Esophagus (tissue), 2 donors: ENCODE results near the gene SORCS2. TPM values are rescaled to one million over a fixed set of nuclear protein-coding genes. Genes with fewer than 3 reads are reported as not detected.

ENCODE experiments used
- H3K27ac ChIP-seq, 2 donors: one replicate each; pipeline ENCODE4 v1.5.1; 2013; ENCODE audit warnings: low read depth in 2 of 2, mild to moderate bottlenecking in 2 of 2, inconsistent platforms in 1 of 2, low read length in 1 of 2, moderate library complexity in 1 of 2
- H3K27me3 ChIP-seq, 2 donors: one replicate each; pipeline ENCODE4 v1.6.1; 2013; ENCODE audit warnings: low read length in 2 of 2, control low read depth in 1 of 2, mild to moderate bottlenecking in 1 of 2; ENCODE audit not compliant: insufficient read depth in 2 of 2, control insufficient read depth in 1 of 2
- H3K36me3 ChIP-seq, 2 donors: one replicate each; pipeline ENCODE4 v1.6.1; 2013; ENCODE audit warnings: low read length in 1 of 2; ENCODE audit not compliant: control insufficient read depth in 2 of 2, insufficient read depth in 2 of 2
- H3K4me1 ChIP-seq, 2 donors: one replicate each; pipeline ENCODE4 v1.6.1; 2013; ENCODE audit warnings: low read length in 1 of 2; ENCODE audit not compliant: control insufficient read depth in 2 of 2, insufficient read depth in 2 of 2
- H3K4me3 ChIP-seq, 2 donors: one replicate each; pipeline ENCODE4 v1.5.1; 2013; ENCODE audit warnings: low read length in 2 of 2, mild to moderate bottlenecking in 2 of 2, low read depth in 1 of 2, moderate library complexity in 1 of 2
- H3K9me3 ChIP-seq, 2 donors: one replicate each; pipeline ENCODE4 v1.6.1; 2013; ENCODE audit warnings: mild to moderate bottlenecking in 2 of 2, low read depth in 1 of 2, low read length in 1 of 2, moderate library complexity in 1 of 2; ENCODE audit not compliant: control insufficient read depth in 2 of 2, insufficient read depth in 1 of 2
- WGBS, 2 donors: extraction: QIAGEN DNeasy Blood & Tissue Kit; methylation state at CpG; one replicate each; pipeline ENCODE4 v1.1.7; 2013; 5-methylcytosine and 5-hydroxymethylcytosine counted together
- polyA plus RNA-seq, 2 donors: library from polyadenylated mRNA; stranded (reverse); fragments of 200-250 nt; gene quantifications; one replicate each; pipeline ENCODE4 v1.2.3, GENCODE V29; 2013
- donor health status: healthy with polysubstance abuse.
- donor health status: Bipolar disorder and iron deficiency.

Gene SORCS2
- polyA plus RNA-seq, 2 donors: 1.1 to 1.2 TPM

DNA sequence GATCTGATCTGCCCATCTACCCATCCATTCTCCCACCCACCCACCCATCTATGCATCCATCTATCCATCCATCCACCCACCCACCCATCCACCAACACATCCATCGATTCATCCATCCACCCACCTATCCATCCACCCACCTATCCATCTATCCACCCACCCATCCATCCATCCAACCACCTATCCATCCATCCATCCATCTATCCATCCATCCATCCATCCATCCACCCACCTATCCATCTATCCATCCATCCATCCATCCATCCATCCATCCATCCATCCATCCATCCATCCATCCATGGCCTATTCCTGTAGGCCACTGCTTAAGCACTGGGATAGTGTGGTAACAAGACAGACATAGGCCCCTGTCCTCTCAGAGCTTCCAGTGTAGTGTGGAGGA lies 69.8 kb downstream of the SORCS2 start:
- H3K27me3 ChIP-seq: no peaks in the 10 kb centered on the region
- no peaks in the 10 kb centered on the region for H3K36me3 ChIP-seq
- no peak overlapping the region for H3K27ac ChIP-seq
- peaks cover 0 to 2% of the 10 kb centered on the region in 2 donors for H3K9me3 ChIP-seq
- H3K4me1 ChIP-seq: peaks cover 3 to 17% of the 10 kb centered on the region in 2 donors
- no peak overlapping the region for H3K4me3 ChIP-seq
- 83 to 94% methylated on average over 1 of the region's 1 CpG for WGBS, 2 donors

DNA sequence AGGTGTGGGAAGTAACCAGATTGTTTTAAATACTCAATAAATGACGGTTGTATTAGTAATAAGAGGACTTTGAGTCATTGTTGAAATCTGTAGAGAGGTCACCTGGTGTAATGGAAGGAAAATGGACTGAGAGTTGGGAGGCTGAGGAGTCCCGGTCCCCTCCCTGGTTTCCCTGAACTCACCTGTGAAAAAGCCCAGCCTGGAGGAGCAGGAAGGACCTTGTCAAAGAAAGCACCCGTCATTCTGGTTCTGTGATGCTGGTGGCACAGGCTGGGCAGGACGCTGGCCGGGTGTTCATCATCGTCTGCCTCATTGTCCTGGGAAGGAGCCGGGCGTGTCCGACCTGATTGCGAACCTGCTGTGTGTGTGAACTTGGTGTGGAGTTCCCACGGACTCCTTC lies 70.8 kb downstream of the SORCS2 start:
- peak overlapping the region; percentile 86 to 90 for H3K27ac ChIP-seq
- H3K9me3 ChIP-seq: peaks cover 0 to 2% of the 10 kb centered on the region in 2 donors
- H3K4me3 ChIP-seq: no peak overlapping the region
- peaks cover 3 to 17% of the 10 kb centered on the region in 2 donors for H3K4me1 ChIP-seq
- no peaks in the 10 kb centered on the region for H3K36me3 ChIP-seq
- WGBS, 2 donors: 47 to 48% methylated on average over 11 of the region's 11 CpGs
- H3K27me3 ChIP-seq: no peaks in the 10 kb centered on the region

DNA sequence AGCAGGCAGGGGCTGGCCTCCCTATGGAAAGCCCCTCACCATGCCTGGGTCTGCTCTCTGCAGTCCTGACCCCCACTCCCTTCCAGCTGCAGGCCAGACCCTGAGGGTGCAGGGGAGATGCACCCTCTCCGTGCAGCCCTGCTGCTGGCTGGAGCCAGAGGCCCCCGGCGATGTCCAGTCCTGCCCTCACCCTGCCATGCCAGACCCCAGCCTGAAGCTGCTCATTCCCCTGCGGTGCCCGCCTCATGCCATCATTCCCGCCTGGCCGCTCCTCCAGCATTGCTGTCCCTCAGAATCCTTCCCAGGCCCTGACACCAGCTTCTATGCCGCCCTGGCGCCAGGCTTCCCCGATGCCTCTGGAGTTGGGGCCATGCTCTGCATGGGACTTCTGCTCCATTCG lies 72.4 kb downstream of the SORCS2 start:
- 79 to 86% methylated on average over 11 of the region's 11 CpGs for WGBS, 2 donors

DNA sequence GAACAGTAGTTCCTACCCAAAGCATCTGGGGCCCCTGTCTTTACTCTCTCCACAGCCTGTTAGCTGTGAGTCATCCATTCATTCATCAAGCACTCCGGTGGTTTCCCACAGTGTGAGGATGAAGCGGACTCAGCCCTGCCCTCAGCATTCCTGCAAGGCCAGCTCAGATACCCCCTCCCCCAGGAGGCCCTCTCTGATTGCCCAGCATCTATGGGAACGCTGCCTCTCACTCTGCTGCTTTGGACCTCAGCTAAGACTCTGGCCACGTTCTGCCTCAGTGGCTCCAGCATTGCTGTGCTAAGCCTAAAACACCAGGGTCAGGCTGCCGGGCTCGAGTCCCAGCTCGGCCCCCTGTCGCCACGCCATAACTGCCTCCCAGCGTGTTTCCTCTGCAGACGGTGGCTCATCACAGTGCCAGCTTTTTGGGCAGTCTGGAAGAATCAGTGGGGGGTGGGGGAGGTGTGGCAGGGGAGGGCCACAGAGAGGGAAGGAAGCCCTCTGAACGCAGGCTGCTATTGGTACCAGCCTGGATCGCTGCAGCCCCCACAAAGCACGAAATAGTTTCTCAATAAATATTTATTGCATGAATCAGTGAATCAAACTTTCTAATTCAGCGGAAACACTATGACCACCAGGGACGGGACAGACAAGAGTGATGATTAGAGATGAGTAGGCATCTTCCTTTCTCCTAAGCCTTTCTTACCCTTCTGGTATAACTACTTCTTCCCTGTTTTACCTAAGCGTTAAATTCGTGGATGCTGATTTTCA lies 74.4 kb downstream of the SORCS2 start:
- Histone ChIP-seq H3K27me3 (no peaks in the 10 kb centered on the region), H3K4me3 (no peak overlapping the region), H3K36me3 (no peaks in the 10 kb centered on the region), H3K9me3 (no peaks in the 10 kb centered on the region), H3K27ac (no peak overlapping the region), H3K4me1 (peaks cover 0 to 17% of the 10 kb centered on the region in 2 donors)
- WGBS, 2 donors: 69 to 76% methylated on average over 18 of the region's 18 CpGs

More for the DNA sequence above, 72.4 kb downstream of the SORCS2 start:
- H3K27ac ChIP-seq: no peak overlapping the region
- H3K36me3 ChIP-seq: no peaks in the 10 kb centered on the region
- no peaks in the 10 kb centered on the region for H3K27me3 ChIP-seq
- H3K9me3 ChIP-seq: peaks cover 0 to 2% of the 10 kb centered on the region in 2 donors
- no peak overlapping the region for H3K4me3 ChIP-seq
- peaks cover 2 to 17% of the 10 kb centered on the region in 2 donors for H3K4me1 ChIP-seq

DNA sequence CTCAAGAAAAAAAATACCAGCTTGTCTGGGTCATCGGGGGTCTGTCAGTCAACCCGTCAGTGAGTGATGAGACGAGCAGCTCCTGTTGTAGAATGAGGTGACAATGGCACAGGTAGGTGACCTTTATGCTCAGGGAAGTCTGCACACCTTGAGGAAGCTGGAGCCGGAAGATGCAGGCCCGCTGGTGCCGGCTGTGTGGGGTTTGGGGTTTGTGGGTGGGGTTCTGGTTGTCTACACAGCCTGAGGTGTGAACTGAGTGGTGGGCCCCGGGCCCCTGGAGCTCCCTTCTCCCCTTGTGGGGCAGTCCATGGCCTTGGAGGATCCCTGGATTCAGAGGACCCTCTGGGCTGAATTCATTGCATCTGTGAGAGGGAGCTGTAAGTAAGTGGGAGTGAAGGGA lies 75.5 kb downstream of the SORCS2 start:
- no peak overlapping the region for H3K4me3 ChIP-seq
- H3K4me1 ChIP-seq: peaks cover 0 to 14% of the 10 kb centered on the region in 2 donors
- H3K36me3 ChIP-seq: no peaks in the 10 kb centered on the region
- 82 to 87% methylated on average over 7 of the region's 7 CpGs for WGBS, 2 donors
- no peaks in the 10 kb centered on the region for H3K9me3 ChIP-seq
- no peak overlapping the region for H3K27ac ChIP-seq
- H3K27me3 ChIP-seq: no peaks in the 10 kb centered on the region

DNA sequence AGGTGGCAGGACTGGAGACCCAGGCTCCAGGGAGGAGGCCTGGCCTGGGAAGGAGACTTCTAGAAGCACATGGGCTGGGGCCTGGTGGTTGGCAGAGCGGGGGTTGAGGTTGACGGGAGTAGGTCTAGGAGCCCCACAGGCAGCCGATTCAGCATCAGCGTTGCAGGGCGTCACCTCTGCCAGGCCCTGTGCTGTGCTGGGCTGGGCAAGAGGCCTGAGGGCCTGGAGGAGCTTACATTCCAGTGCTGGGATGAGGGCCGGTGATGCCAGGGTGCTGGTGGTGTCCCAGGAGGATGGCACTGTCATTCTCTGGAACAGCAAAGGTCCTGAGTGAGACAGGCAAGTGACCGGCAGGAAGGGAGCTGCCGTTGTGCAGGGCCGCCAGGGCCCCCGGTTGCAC lies 76.6 kb downstream of the SORCS2 start:
- 89 to 92% methylated on average over 10 of the region's 10 CpGs for WGBS, 2 donors
- H3K4me1 ChIP-seq: peaks cover 0 to 8% of the 10 kb centered on the region in 2 donors
- no peaks in the 10 kb centered on the region for H3K36me3 ChIP-seq
- H3K4me3 ChIP-seq: no peak overlapping the region
- H3K9me3 ChIP-seq: peaks cover 0 to 3% of the 10 kb centered on the region in 2 donors
- H3K27me3 ChIP-seq: no peaks in the 10 kb centered on the region
- no peak overlapping the region for H3K27ac ChIP-seq

DNA sequence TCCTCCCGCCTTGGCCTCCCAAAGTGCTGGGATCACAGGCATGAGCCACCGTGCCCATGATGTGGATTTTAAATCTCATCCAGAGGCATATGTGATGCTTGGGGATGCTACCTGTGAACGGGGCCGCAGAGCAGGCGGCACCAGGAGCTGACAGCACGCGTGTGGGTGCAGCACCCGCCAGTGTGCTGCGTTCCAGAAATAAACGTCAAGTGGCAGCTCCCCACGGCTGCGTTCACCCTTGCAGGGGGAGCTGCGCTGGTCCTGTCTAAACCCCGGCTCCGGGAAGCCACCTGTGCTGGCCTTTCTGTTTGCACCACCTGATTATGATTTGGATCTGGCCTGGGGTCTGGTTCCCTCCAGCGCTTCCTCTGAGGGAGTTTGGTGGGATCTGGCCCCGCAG lies 77.8 kb downstream of the SORCS2 start:
- no peaks in the 10 kb centered on the region for H3K27me3 ChIP-seq
- no peak overlapping the region for H3K27ac ChIP-seq
- H3K9me3 ChIP-seq: peaks cover 0 to 3% of the 10 kb centered on the region in 2 donors
- H3K36me3 ChIP-seq: no peaks in the 10 kb centered on the region
- WGBS, 2 donors: 95% methylated on average over 17 of the region's 17 CpGs
- H3K4me1 ChIP-seq: no peaks in the 10 kb centered on the region
- H3K4me3 ChIP-seq: no peak overlapping the region

DNA sequence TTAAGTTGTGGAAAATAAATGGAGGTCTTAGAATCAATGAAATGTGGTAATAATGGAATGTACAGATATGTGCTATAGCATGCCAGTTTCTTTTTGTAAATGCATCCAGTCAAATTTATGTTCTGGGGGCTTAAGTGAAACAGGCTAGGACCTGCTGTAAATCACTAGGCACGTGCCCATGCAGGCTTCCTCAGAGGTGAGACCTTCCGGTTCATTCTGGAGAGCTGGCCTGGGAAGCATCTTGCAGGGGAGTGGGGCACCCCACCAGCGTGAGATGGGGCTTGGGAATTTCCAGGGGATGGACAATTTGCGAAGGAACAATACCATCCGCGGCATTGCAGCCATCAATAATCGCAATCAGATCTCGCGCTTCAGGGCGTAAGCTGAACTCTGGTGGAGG lies 80.1 kb downstream of the SORCS2 start:
- 84 to 85% methylated on average over 10 of the region's 10 CpGs for WGBS, 2 donors
- peaks cover 0 to 3% of the 10 kb centered on the region in 2 donors for H3K9me3 ChIP-seq
- no peaks in the 10 kb centered on the region for H3K36me3 ChIP-seq
- no peaks in the 10 kb centered on the region for H3K4me1 ChIP-seq
- no peak overlapping the region for H3K4me3 ChIP-seq
- no peaks in the 10 kb centered on the region for H3K27me3 ChIP-seq
- no peak overlapping the region for H3K27ac ChIP-seq

DNA sequence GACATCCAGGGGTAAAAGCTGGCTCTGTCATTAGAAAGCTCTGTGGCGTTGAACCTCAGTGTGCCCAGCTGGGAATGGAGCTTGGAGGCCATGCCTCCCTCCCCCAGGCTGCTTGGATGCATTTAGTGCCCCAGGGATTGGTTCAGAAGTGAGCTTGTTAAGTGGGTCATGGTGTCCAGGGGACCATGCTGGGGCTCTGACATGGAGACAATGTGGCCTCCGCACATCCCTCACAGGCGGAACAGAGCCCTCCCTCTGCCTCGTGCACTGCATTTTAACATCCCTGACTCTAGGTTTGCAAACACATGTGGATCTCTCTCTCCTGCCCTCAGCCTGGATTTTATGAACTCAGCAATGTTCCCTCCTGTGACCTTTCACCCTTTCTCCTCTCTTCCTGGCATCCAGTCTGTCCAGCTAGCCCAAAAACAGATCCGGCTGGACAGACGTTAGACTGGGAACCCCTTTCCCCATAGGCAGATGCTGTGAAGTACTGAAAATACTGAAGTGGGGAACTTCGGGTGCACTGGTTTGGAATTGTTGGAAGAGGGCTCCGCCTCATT lies 81.5 kb downstream of the SORCS2 start:
- 82 to 88% methylated on average over 8 of the region's 8 CpGs for WGBS, 2 donors
- Histone ChIP-seq H3K4me1 (no peaks in the 10 kb centered on the region), H3K9me3 (peaks cover 0 to 3% of the 10 kb centered on the region in 2 donors), H3K36me3 (no peaks in the 10 kb centered on the region), H3K27ac (no peak overlapping the region), H3K4me3 (no peak overlapping the region), H3K27me3 (no peaks in the 10 kb centered on the region)

DNA sequence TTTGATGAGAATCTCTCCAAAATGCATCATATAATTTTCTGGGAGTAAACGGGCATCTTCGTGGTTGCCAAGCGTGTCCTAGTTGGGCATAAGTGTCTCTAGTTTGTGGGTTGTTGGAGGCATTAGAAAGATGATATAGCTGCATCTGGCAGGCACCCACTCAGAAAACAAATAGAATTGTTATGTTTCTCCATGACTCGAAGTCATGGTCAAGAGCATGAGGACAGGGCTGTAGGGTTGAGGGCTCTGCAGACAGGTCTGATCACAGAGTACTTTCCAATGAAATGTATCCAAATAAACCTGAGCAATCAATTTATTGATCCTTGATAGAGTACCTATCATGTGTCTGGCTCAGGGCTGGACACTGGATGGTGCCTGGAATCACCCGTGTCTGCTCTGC lies 82.7 kb downstream of the SORCS2 start:
- Histone ChIP-seq H3K27me3 (no peaks in the 10 kb centered on the region), H3K4me1 (no peaks in the 10 kb centered on the region), H3K27ac (no peak overlapping the region), H3K4me3 (no peak overlapping the region), H3K9me3 (peaks cover 0 to 3% of the 10 kb centered on the region in 2 donors), H3K36me3 (no peaks in the 10 kb centered on the region)
- 87 to 90% methylated on average over 5 of the region's 5 CpGs for WGBS, 2 donors
